ENCODE data around the gene PAPPA.

- no peak for TF ChIP-seq POLR2A (IDR thresholded peaks at IDR 0.05; ENCODE audit: low read length)
- TF ChIP-seq GATA1 (IDR thresholded peaks at IDR 0.05; ENCODE audit: low read depth, low read length): no peak
These were observed 223.7 kb downstream of the PAPPA start for GRCh38 chr9:116377179-116377798.
